NK-92 (cell line): ENCODE results near the gene OR6N2.

Experiments used
- DNase-seq: peaks from one replicate; lab custom pipeline; 2025; ENCODE audit not compliant: unreplicated experiment; lab: John Stamatoyannopoulos, UW

The OR6N2 gene

DNA sequence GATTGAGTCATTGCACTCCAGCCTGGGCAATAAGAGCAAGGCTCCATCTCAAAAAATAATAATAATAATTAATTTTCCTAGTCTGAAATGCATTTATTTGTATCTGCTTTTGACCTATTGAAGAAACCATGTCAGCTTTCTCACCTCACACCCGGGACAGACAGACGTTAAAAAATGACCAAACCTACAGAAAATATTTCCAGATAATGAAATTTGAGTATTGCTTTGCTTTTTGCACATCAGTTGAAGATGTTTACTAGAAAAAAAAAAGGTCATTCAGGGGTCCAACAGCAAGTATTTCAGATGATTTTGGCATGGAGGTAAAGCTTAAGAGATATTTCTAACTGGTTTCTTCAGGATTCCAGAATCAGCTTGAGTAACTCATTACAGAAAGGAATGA, 26.6 kb downstream of the OR6N2 start, which contains the start of gene OR6K6:
Gene OR6K6, plus strand, starts transcription at position 301 of the 400 bp plus-strand sequence. CDS start 168 bp downstream, outside the sequence.
- DNase-seq = no peak

DNA sequence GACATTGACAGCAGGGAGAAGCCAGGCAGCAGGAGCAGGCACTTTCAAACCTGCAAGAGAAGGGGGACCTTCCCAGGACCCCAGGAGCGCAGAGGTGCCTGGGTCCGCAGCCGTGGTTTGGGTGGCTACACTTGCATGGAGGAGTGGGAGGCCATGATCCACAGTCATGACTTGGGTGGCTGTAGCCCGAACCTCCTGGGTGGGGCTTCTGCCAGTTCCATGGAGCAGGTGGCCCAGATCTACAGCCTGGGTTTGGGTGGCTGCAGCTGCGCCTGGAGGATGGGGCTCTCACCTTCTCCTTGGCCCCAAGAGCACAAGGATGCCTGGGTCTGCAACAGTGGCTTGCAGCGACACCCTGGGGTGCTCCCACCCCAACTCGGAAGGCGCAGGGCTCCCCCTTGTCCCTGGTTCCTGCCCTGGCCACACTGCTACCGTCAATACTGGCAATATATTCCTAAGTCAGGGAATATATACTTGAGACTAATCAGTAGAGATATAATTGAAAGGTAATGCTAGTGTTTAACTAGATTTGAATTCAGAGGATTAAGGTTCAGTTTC, 28.8 kb downstream of the OR6N2 start:
- DNase-seq = no peak

DNA sequence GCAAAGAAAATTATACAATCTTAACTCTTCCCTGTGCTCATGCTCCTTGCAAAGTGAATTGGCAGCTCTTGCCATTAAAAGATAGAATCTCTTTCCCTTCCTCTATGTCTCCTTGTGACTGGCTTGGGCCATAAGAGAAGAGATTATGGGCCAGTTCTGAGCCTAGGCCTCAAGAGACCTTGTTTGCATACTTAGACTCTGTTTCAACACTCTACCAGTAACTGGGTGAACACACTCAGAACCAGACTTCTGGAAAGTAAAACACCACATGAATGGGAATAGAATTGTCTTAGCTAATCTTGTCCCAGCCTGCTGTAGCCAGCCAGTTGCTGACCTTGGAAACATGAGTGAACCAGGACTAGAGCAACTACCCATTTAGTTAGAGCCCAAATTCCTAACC, 45.2 kb downstream of the OR6N2 start:
- DNase-seq = no peak

DNA sequence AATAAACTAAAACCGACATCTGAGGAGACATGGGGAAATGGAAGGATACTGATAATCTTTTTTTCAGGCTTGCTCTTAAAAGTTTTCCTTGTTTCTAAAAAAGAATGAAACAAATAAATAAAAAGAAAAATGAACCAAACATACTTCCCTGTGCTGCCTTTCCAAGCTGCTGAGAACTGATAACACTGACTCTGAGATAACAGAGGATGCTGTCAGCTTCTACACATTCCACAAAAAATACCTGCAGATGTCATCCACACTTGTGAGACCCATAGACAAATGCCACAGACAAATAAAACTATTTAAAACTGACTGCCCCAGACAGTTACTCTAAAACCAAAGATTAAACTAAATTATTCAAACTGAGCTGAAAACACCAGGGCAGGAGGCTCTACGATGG, 48.5 kb downstream of the OR6N2 start:
- no peak for DNase-seq

DNA sequence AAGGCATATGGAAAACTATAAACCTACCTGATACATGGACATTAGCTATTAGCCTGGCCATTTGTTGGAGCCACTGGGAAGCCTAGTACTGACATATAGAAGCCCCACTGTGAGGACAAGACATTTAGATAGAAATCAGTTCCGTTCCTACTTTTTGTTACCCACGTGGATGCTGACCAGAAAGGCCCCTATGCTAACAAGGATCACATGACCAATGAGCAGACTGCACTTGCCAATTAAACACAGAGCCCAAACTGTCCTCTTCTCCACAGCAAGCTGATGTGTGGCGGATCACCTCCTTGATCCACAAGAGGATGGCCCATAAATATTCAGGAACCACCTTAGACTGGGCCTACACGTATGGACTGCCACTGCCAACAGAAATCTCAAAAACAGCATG, 49.3 kb downstream of the OR6N2 start:
- DNase-seq = no peak

DNA sequence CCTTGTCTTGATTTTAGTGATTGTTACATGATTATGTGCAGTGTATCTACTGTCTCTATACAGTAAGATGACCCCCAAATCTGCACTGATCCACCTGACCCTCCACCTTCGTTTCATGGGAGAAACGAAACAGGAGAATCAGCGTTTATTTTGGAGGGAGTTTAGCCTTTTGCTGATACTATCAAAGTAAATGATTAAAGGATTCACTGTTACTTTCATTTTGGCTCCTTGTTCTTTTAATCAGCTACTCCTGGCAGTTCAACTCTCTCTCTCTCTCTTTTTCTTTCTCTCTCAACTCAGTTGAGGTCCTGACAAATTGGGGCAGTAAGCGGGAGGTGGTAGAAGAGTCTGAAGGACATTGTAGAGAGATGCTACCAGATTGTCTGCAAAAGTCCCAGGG, 50.6 kb downstream of the OR6N2 start:
- DNase-seq = no peak

DNA sequence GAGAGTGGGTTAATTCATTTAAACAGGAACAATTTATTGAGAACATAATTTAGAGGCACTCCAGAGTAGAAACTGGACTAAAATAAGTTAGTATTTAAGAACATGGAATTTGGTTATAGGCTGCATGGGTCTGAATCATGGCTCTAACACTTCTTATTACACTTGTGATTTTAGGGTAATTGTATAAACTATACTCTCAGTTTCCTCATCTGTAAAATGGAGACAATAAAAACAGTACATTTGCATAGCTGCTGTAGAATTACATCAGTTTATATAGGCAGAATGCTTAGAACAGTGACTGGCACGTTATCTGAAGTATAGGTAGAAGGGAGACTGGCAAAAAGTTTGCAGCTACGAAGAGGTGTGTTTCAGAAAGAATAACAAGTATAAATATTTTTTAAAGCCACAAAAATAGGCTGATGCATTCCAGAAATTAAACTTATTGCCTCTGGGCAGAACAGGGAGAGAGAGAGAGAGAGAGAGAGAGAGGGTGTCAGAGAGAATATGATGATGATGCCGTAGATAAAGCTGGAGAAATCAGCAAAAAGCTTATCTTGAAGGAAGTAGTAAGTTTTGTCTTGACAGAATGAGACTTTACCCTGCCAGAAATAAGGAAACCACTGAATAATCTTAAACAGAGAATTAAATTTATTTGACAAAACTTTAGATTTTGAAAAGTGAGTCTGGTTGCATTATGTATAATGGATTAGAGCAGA, 52.3 kb downstream of the OR6N2 start:
- no peak for DNase-seq

DNA sequence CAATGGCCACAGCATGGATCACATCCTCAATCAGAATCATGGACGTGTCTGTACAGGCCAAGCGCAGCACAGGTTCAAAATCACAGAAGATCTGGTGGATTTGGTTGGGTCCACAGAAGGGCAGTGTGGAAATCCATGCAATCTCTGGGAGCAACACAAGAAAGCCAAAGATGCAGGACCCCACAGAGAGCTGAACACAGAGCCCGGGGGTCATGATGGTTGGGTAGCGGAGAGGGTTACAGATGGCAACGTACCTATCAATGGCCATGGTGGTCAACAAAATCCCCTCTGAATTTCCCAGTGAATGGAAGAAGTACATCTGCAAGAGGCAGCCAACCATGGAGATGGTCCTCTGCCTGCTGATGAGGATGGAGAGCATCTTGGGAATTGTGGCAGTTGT, 56.6 kb downstream of the OR6N2 start:
- no peak for DNase-seq
